ENCODE results near the gene BTG2.

The BTG2 gene

GRCh38 chr1:203316626-203317093 is 11.3 kb downstream of the BTG2 start:
- DNase-seq (ENCODE audit: low spot score): peak; percentile 41

GRCh38 chr1:203317429-203318228 is 12.3 kb downstream of the BTG2 start:
- DNase-seq (ENCODE audit: low spot score): no peak

DNA sequence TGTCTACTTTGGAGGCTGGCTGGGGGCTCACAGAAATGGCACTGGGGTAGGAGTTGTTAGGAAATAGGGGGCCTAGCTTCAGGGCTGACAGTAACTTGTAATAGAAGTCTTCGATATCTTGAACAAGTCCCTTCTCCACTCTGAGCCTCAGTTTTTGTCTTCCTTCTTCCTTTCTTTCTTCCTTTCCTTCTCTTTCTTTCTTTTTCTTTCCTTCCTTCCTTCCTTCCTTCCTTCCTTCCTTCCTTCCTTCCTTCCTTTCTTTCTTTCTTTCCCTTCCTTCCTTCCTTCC is 12.9 kb downstream of the BTG2 start:
- DNase-seq (ENCODE audit: low spot score): no peak

DNA sequence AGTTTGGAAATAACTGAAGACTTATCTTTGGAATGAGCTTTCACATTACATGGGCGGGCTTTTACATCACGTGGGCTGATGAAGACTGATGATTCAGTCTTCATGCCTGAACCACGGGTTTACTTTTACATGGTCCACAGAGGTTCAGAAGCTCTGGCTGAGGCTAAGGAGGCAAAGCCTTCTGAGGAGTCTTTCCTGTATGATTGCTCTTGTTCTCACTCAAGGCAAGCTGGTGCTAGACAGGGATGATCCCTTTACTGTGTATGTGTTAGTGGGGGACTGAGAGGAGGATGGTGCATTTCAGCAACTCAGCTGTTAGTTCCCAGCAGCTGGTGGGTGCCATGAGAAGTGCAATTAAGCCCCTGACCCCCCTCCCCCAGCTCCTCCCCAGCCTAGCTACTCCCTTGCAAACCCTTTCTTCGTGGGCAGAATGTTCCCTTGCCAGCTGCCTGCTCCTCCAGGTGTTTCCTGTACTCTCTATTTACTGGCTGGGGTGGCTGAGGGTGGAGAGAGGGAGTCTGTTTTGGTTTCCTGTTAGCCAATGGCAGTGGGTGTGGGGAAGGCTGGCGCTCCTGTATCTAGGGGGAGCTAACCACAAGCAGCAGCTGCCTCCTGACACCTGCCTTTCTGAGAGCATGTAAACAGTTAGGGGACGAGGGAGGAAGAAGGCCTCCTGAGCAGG is 15.4 kb downstream of the BTG2 start:
- peak; percentile 70 for DNase-seq (ENCODE audit: low spot score)

DNA sequence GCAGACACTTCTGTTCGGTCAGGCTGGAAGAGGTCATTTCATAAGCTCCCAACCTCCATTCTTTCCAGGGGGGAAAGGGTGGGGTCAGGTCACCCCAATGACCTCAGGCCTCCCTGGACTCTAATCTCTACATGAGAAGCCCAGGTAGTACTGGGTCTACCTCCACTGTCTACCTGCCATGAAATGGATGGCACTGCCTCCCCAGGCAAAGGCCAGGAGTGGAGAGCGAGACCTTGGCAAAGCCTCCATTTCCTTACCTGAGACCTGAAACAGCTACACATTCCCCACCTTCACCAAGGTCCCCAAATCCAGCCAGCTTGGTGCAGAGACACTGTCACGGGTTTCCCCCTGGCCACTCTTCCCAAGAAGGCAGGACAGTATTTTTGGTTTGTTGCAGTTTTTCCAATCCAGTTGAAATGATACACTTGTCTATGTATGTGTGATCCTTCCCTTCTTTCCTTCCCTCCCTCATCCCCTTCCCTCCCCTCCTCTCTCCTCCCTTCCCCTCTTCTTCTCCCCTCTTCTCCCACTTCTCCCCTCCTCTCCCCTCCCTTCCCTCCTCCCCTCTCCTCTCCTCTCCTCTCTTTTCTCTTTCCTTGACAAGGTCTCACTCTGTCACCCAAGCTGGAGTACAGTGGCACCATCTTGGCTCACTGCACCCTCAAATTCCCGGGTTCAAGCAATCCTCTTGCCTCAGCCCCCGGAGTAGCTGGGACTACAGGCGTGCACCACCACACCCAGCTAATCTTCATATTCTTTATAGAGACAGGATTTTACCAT is 16.1 kb downstream of the BTG2 start:
- DNase-seq (ENCODE audit: low spot score): no peak

DNA sequence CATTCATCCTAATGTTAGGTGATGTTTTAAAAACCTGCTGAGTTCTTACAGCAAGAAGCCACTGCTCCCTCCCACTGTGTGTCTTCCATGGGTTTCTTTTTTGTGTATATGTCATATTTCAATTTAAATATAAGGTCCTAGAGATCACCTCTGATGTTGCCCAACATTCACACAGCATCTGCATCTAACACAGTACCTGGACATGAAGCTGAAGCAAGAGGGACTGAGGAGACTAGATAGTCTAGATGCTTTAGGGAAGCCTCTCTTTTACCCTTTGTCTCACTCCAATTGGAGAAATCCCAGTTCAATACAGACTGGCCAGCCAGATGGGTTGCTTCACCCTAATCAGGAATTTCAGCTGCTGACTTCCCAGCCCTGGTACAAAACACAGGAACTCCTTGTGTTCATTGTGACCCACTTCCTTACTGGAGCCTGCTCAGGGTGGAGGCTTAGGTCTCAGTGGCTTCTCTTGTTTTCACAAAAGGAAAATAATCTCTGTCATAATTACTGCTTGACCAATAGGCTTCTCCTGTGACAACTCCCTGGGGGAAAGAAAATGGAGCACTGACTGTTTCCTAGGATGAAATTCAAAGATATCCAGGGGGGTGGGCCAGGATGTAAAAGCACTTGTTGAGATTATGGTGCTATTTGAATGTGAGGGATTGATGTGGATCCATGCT is 17.3 kb downstream of the BTG2 start:
- DNase-seq (ENCODE audit: low spot score): no peak

GRCh38 chr1:203323587-203323986 is 18.3 kb downstream of the BTG2 start:
- no peak for DNase-seq (ENCODE audit: low spot score)

- no peak for DNase-seq (ENCODE audit: low spot score)
These were observed 19.0 kb downstream of the BTG2 start for GRCh38 chr1:203324105-203325025.

- DNase-seq (ENCODE audit: low spot score): no peak
These were observed 19.7 kb downstream of the BTG2 start for GRCh38 chr1:203325026-203325417.

- no peak for DNase-seq (ENCODE audit: low spot score)
These were observed 20.2 kb downstream of the BTG2 start for GRCh38 chr1:203325418-203326091.

- peak; percentile 95 for DNase-seq (ENCODE audit: low spot score)
These were observed 21.7 kb downstream of the BTG2 start for GRCh38 chr1:203326830-203327683.

GRCh38 chr1:203327684-203328457 is 22.6 kb downstream of the BTG2 start:
- DNase-seq (ENCODE audit: low spot score): peak; percentile 69

GRCh38 chr1:203328714-203329122 is 23.4 kb downstream of the BTG2 start:
- DNase-seq (ENCODE audit: low spot score): no peak

- peak; percentile 66 for DNase-seq (ENCODE audit: low spot score)
These were observed 25.9 kb downstream of the BTG2 start for GRCh38 chr1:203331224-203331623.

- DNase-seq (ENCODE audit: low spot score): no peak
These were observed 30.2 kb downstream of the BTG2 start for GRCh38 chr1:203335503-203335902.

GRCh38 chr1:203336097-203336496 is 30.8 kb downstream of the BTG2 start:
- no peak for DNase-seq (ENCODE audit: low spot score)

DNA sequence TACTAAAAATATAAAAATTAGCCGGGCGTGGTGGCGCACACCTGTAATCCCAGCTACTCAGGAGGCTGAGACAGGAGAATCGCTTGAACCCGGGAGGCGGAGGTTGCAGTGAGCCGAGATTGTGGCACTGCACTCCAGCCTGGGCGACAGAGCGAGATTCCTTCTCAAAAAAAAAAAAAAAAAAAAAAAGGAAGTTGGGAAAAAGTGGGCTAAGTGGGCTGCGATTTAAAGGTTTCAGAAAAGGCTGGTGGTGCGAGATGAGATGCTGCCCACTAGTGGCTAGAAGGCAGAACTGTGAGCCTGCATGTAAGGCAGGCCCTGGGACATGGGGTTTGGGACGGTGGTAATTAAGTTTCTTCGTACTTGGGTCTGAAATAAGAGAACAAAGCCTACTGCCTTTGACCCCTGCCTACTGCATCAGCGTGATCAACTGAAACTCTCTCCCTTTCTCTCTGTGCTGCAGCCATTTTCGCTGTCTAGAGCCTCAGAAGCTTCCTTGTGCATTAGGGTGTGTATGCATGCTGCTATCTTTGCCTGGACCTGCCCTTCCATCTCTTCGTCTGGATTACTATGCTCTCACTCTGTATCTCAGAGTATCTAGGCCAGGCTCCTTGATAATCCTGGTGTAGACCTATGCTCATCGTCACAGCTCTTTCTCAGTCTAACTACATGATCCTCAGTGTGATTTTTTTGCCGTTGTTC is 33.2 kb downstream of the BTG2 start:
- peak; percentile 79 for DNase-seq (ENCODE audit: low spot score)

- peak; percentile 79 for DNase-seq (ENCODE audit: low spot score)
These were observed 34.9 kb downstream of the BTG2 start for GRCh38 chr1:203340112-203340790.

Measured in hematopoietic multipotent progenitor cell treated with erythropoietin and hydrocortisone succinate and interleukin-3 and kit ligand, for 15 days (in vitro differentiated cells).